Stimulated activated CD4-positive, alpha-beta T cell treated with anti-CD3 and anti-CD28 coated beads, Interleukin-1b, Interleukin-23, amount 100 ng/mL, for 1 hour (primary cell): ENCODE results near the gene BMPR1A.

Experiments
- DNase-seq, 2 donors: peaks; one replicate each; pipeline ENCODE4 v3.0.0-alpha.2; 2020; ENCODE audit warnings: low read depth in 2 of 2

The BMPR1A gene

DNA sequence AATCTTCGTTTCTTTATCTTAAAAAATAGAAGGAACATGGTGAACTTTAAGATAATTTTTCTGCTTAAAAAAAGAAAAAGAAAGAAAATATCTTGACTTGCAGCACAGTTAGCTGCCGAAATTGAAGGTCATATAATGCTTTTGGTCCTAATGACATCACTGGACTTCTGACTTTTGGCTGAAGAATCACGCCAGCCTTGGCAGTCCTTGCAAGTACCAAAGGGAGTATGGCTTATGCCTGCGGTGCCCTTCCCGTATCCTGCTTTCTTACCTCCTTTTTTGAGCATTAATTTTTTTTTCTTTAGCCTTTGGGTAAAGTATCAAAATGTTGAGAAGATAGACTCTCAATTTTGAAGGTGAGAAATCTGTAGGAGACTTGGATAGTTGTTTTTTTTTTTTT, 7.0 kb downstream of the BMPR1A start:
- DNase-seq = no peak

- DNase-seq = no peak
These were observed 9.1 kb downstream of the BMPR1A start for GRCh38 chr10:86765548-86765947.

- DNase-seq = no peak
These were observed 12.1 kb downstream of the BMPR1A start for GRCh38 chr10:86768412-86769062.

DNA sequence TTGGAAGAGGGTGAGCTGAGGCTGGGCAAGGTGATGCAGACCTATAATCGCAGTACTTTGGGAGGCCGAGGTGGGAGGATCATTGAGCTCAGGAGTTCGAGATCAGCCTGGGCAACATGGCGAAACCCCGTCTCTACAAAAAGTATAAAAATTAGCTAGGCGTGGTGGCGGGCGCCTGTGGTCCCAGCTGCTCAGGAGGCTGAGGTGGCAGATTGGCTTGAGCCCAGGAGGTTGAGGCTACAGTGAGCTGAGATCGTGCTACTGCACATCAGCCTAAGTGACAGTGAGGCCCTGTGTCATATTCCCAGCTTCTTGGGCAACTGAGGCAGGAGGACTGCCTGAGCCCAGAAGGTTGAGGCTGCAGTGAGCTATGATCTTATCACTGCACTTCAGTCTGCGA, 13.6 kb downstream of the BMPR1A start:
- no peak for DNase-seq

- no peak for DNase-seq
These were observed 14.1 kb downstream of the BMPR1A start for GRCh38 chr10:86770412-86770960.

DNA sequence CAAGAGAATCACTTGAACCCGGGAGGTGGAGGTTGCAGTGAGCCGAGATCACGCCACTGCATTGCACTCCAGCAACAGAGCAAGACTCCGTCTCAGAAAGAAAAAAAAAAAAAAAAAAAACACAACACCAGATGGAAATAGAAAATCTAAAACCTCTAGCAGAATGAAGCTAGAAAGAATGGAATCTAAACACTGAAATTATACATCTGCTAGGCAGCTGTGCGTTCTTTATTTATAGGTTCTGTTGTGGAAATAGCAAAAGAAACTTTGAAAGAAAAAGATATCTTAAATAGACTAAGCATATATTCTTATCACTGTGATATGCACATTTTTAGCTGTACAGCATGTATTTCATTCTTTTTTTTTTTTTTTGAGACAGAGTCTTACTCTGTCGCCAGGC, 17.1 kb downstream of the BMPR1A start:
- DNase-seq = no peak

- DNase-seq = no peak
These were observed 18.8 kb downstream of the BMPR1A start for GRCh38 chr10:86775056-86775869.

GRCh38 chr10:86775870-86776180, 19.4 kb downstream of the BMPR1A start:
- DNase-seq = no peak

- no peak for DNase-seq
These were observed 23.0 kb downstream of the BMPR1A start for GRCh38 chr10:86779220-86780017.

DNA sequence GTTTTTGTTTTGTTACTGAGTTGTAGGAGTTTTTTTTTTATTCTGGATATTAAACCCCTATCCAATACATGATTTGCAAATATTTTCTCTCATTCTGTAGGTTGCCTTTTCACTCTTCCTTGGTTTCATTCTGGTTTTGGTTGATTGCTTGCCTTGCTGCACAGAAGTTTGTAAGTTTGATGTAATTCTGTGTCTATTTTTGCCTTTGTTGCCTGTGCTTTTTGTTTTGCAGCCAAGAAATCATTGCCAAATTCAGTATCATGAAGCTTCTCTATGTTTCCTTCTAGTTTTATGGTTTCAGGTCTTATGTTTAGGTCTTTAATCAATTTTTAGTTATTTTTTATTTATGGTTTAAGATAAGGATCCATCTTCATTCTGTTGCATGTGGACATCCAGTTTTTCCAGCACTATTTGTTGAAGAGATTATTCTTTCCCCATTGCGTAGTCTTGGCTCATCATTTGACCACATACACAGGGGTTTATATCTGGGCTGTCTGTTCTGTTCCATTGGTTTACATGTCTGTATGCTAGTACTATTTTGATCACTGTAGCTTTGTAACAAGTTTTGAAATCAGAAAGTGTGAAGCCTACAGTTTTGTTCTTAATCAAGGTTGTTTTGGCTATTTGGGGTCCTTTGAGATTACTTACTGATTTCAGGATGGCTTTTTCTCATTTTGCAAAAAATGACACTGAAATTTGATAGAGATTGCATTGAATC, 26.4 kb downstream of the BMPR1A start:
- DNase-seq = no peak

GRCh38 chr10:86785037-86785436, 28.6 kb downstream of the BMPR1A start:
- DNase-seq = no peak

DNA sequence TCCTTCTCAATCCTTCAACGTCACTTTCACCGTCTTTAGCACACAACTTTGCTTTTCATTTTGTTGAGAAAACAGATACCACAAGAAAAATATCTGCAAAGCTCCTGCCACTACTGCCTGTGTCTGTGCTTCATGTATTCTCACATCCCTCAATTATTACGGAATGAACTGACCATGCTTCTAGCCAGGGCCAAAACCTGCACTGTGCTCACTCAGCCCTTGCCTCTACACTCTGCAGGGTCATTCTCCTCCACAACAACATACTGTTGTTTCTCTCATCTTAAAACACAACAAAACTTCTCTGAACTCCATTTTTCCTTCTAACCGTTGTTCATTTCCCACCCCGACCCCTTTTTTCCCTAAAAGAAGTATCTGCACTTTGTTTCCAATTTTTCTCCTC, 29.5 kb downstream of the BMPR1A start:
- no peak for DNase-seq

DNA sequence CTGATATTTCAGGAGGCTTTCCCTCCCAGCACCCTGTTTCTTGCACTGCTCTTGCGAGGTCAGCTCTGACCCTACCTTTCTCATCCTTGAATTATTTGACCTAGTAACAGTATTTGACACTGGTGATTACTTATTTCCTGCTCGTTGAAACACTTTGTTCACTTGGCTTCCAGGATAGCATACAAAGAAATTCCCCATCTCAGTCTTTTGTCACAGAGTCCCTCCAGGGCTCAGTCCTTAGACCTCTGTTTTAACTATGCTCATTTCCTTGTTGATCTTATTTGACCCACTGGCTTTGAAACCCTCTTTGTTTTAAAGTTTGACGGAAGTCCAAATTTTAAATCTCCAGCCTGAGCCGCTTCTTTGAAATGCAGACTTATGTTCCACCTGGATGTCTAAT, 29.9 kb downstream of the BMPR1A start:
- DNase-seq = no peak

DNA sequence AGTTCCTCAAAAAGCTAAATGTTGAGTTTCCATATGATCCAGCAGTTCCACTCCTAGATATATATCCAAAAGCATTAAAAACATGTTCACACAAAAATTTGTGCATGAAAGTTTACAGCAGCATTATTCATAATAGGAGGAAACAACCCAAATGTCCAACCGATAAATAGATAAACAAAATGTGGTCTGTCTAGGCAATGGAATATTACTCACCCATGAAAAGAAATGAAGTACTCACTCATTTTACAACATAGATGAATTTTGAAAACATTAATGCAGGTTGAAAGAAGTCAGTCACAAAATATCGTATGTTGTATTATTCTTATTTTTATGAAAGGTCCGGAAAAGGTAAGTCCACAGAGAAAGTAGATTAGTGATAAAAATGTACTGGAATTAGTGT, 34.0 kb downstream of the BMPR1A start:
- no peak for DNase-seq

- DNase-seq = no peak
These were observed 36.2 kb downstream of the BMPR1A start for GRCh38 chr10:86792461-86793167.

DNA sequence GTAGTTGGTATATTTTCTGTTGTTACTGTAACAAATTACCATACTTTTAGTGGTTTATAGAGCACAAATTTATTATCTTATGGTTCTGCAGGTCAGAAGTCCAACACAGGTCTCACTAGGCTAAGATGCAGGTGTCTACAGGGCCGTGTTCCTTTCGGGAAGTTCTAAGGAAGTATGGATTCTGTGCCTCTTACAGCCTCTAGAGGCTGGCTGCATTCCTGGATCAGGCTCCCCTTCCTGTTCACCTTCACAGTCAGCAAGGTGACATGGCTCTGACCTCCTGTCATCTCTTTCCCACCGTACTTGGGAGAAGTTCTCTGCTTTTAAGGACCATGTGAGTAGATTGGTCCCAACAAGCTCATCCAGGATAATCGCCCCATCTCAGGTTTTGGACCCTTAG, 37.3 kb downstream of the BMPR1A start:
- no peak for DNase-seq

DNA sequence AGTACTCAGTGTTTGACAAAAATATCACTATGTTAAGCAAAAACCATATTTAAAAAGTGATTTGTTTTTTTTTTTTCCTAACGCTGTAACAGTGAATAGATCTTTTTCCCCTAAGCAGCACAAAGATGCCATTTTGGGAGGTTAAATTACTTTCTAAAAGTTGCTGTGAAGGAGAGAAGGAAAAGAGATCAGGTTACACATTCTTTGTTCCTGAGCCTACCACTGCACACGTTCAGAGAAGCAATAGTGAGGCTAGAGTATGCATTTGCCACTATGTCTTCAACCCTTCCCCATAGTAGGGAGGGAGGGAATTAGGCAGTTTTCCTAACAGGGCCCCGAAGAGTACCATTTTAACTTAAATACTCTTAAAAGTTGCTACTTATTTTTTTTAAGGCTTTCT, 38.9 kb downstream of the BMPR1A start:
- DNase-seq = no peak

DNA sequence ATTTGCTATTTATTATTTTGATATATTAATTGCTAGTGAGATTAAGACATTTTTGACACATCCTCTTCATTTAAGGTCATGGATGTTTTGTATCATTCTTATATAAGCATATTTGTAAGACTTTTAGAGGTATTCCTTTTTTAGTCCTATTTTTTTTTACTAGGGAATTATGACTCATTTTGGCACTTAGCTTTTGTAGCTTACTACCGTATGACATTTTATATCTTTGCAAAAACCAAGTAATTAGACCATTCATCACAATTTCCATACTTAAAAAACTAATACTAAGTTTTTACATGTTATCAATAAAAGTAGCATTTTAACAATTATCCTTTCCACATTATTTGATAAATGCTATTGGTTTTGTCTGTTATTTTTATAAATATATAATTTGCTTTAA, 41.6 kb downstream of the BMPR1A start:
- no peak for DNase-seq

DNA sequence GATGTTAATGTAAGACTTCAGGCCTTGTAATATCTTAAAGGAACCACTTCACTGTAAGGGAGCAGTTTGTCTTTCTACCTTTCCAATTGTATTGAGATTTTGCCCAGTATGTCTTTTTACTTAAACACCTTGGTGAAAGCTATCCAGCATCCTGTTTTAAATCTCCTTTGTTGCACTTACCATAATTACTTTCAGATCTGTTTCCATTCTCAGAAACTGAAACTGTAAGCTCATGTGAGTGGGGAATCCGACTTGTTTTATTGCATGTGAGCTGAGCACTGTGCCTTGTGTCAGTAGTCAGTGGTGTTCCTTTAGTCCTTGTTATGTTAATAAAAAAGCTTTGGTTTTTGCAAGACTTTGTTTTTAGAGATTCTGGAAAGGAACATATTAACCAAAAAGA, 42.2 kb downstream of the BMPR1A start:
- no peak for DNase-seq

DNA sequence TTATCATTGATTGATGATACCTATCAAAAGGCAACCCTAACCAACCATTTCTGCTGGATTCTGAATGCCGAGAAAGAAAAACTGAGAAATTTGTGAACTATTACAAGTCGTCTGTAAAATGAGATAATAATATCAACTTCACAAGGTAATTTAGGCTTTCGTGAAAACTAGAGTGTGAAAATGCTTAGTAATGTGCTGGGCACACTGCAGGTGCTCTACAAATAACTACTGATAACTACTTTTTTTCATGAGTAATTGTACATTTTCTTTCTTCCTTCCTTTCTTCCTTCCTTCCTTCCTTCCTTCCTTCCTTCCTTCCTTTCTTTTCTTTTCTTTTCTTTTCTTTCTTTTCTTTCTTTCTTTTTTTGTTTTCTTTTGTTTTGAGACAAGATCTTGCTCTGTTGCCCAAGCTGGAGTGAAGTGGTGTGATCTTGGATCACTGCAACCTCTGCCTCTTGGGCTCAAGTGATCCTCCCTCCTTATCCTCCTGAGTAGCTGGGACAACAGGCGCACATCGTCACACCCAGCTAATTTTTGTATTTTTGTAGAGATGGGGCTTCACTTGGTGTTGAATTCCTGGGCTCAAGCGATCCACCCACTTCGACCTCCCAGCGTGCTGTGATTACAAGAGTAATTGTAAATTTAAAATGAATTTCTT, 42.9 kb downstream of the BMPR1A start:
- DNase-seq = no peak

DNA sequence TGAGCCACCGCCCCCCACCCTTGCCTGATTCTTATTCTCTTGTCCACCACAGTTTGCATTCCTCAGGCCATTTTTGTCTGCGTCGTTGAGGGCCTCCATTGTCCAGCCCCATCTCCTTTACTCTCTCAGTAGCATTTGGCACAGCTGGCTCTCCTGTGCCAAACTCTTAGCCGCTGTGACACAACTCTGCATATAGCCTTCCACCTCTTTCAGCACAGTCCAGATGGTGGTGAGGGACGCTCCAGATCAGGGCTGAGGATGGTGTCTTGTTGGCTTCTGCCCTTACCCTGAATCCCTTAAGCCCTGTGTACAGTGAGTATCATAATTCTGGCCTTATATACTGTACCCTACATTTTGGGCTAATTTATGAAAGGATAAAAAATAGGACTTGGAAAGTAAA, 45.6 kb downstream of the BMPR1A start:
- no peak for DNase-seq
